ENCODE measurements around the gene HEMGN.

Gene HEMGN

DNA sequence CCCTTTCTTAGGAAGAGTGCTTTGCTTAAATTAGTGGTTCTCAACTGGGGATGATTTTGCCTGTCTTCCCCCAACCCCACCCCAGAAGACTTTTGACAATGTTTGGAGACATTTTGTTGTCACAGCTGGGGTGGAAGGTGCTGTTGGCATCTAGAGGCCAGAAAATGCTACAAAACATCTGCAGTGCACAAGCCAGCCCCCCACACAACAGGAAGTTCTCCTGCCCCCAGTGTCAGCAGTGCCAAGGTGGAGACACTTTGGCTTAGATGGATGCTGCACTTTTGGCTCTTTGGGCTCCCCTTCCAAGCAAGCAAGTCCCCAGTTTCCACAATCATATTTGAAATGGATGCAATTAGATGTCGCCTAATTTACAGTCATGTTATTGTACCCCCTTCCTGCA, 2.7 kb downstream of the HEMGN start:
- H3F3A ChIP-seq (ENCODE audit: insufficient read depth, low read length) = peaks cover 38% of the 10 kb centered on the region
- no peak for TF ChIP-seq EZH2 (optimal IDR thresholded peaks at IDR 0.05; ENCODE audit: low read depth, low read length)
- TF ChIP-seq, protein P1, sequence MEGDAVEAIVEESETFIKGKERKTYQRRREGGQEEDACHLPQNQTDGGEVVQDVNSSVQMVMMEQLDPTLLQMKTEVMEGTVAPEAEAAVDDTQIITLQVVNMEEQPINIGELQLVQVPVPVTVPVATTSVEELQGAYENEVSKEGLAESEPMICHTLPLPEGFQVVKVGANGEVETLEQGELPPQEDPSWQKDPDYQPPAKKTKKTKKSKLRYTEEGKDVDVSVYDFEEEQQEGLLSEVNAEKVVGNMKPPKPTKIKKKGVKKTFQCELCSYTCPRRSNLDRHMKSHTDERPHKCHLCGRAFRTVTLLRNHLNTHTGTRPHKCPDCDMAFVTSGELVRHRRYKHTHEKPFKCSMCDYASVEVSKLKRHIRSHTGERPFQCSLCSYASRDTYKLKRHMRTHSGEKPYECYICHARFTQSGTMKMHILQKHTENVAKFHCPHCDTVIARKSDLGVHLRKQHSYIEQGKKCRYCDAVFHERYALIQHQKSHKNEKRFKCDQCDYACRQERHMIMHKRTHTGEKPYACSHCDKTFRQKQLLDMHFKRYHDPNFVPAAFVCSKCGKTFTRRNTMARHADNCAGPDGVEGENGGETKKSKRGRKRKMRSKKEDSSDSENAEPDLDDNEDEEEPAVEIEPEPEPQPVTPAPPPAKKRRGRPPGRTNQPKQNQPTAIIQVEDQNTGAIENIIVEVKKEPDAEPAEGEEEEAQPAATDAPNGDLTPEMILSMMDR (IDR thresholded peaks at IDR 0.05; ENCODE audit: low read length) = no peak
- TF ChIP-seq EZH2phosphoT487 (IDR thresholded peaks at IDR 0.05; ENCODE audit: low read length) = no peak
- H3K9me3 ChIP-seq (replicated peaks; ENCODE audit: insufficient read depth, low read length) = no peaks in the 10 kb centered on the region
- no peaks in the 10 kb centered on the region for H3K27me3 ChIP-seq (replicated peaks; ENCODE audit: insufficient read depth, low read length)
- peaks cover 23% of the 10 kb centered on the region for H3K79me2 ChIP-seq (ENCODE audit: low read length)
- H3K9me2 ChIP-seq (replicated peaks; ENCODE audit: insufficient read depth, low read length) = no peaks in the 10 kb centered on the region
- no peaks in the 10 kb centered on the region for H3K36me3 ChIP-seq (replicated peaks; ENCODE audit: insufficient read depth, low read length)
- no peak for DNase-seq
- no peak overlapping the region for H2AFZ ChIP-seq (ENCODE audit: low read length)
- H3K9ac ChIP-seq (ENCODE audit: low read length) = no peak overlapping the region
- H4K20me1 ChIP-seq (ENCODE audit: insufficient read depth, low read length) = no peaks in the 10 kb centered on the region
- no peak overlapping the region for H3K27ac ChIP-seq (ENCODE audit: low read length)
- no peak overlapping the region for H3K4me2 ChIP-seq (ENCODE audit: low read depth, low read length)
- peaks cover 72% of the 10 kb centered on the region for H3K4me1 ChIP-seq (ENCODE audit: low read length)
- H3K4me3 ChIP-seq (ENCODE audit: low read length) = no peak overlapping the region

DNA sequence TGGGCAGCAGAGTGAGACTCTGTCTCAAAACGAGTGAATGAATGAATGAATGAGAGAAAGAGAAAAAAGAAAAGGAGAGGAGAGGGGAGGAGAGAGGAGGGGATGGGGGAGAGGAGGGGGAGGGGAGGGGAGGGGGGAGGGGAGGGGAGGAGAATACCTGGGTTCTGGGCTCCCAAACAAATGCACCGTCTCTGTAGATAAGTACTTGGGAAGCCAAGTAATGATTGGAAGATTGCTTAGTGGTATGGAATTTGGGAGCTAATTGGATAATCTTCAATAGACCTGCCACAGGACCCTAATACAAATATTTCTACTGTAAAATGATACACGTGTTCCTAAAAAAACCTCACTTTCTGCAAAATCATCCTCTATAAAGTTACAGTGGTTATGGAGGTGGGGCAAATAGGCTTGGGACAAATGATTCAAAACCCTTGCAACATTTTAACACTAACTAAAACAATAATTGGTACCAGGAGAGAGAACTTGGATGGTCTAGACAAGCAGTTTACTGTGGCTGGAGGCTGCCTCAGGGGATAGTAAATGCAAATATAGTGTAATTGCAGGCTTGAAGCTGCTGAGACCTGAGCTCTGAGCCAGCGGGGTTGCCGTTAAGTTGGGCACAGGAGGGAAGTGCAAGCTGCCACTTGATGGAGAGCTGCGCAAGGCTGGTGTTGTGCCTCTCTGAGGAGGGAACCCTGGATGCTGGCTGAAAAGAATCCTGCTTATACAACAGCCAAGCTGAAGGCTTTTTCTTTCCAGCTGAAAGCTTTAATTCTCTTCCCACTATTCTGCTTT, 3.5 kb downstream of the HEMGN start:
- Histone ChIP-seq H3K27ac (ENCODE audit: low read length) (no peak overlapping the region), H3K4me3 (ENCODE audit: low read length) (no peak overlapping the region)

DNA sequence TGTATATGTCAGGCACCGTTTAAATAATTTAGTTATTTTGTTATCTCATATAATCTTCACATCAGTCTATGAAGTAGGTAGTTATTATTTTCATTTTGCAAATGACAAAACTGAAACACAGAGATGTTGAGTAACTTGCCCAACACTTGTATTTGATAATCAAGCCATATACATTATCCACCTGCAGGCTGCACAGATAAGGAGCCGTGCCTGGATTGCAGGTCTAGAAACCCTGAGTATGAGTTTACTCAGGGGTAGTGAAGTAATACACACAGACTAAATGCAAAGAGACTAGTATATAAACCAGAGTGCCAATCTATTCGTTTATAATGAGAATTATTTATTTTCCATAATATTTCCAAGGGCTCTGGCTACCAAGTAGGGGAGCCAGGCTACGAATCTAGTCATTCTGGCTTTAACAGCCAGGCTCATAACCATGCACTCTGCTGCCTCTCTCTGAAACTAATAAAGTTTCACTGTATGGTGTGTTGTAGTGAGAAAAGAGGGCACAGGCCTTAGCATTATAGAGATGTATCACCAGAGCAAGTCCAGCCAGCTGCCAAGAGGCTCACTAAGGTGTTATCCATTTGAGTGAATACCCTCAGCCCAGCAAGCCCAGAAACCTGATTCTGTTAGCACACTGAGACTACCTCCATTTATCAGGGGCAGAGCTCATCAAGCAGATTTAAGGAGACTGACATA, 4.5 kb downstream of the HEMGN start:
- H3F3A ChIP-seq (ENCODE audit: insufficient read depth, low read length) = peaks cover 29% of the 10 kb centered on the region
- peak; percentile 44 for DNase-seq
- H3K4me3 ChIP-seq (ENCODE audit: low read length) = no peak overlapping the region
- H3K27ac ChIP-seq (ENCODE audit: low read length) = peak overlapping the region; percentile 12; the same call in 1 of the 2 replicates
- peak overlapping the region; percentile 18; the same call in 1 of the 2 replicates for H3K4me2 ChIP-seq (ENCODE audit: low read depth, low read length)
- H3K9ac ChIP-seq (ENCODE audit: low read length) = no peak overlapping the region
- peaks cover 58% of the 10 kb centered on the region for H3K4me1 ChIP-seq (ENCODE audit: low read length)
- no peaks in the 10 kb centered on the region for H3K9me3 ChIP-seq (replicated peaks; ENCODE audit: insufficient read depth, low read length)
- no peaks in the 10 kb centered on the region for H3K9me2 ChIP-seq (replicated peaks; ENCODE audit: insufficient read depth, low read length)
- peaks cover 39% of the 10 kb centered on the region for H3K79me2 ChIP-seq (ENCODE audit: low read length)
- H3K27me3 ChIP-seq (replicated peaks; ENCODE audit: insufficient read depth, low read length) = no peaks in the 10 kb centered on the region
- no peaks in the 10 kb centered on the region for H3K36me3 ChIP-seq (replicated peaks; ENCODE audit: insufficient read depth, low read length)
- no peak for TF ChIP-seq EZH2phosphoT487 (IDR thresholded peaks at IDR 0.05; ENCODE audit: low read length)
- TF ChIP-seq, protein P1 (IDR thresholded peaks at IDR 0.05; ENCODE audit: low read length) = no peak
- TF ChIP-seq EZH2 (optimal IDR thresholded peaks at IDR 0.05; ENCODE audit: low read depth, low read length) = no peak
- H2AFZ ChIP-seq (ENCODE audit: low read length) = no peak overlapping the region
- H4K20me1 ChIP-seq (ENCODE audit: insufficient read depth, low read length) = no peaks in the 10 kb centered on the region

More for the DNA sequence above, 3.5 kb downstream of the HEMGN start:
- Histone ChIP-seq H3K4me2 (ENCODE audit: low read depth, low read length) (no peak overlapping the region), H3K9me3 (replicated peaks; ENCODE audit: insufficient read depth, low read length) (no peaks in the 10 kb centered on the region), H3K36me3 (replicated peaks; ENCODE audit: insufficient read depth, low read length) (no peaks in the 10 kb centered on the region), H3K27me3 (replicated peaks; ENCODE audit: insufficient read depth, low read length) (no peaks in the 10 kb centered on the region), H3K9me2 (replicated peaks; ENCODE audit: insufficient read depth, low read length) (no peaks in the 10 kb centered on the region), H3K79me2 (ENCODE audit: low read length) (peaks cover 30% of the 10 kb centered on the region), H3K9ac (ENCODE audit: low read length) (no peak overlapping the region), H3K4me1 (ENCODE audit: low read length) (peaks cover 68% of the 10 kb centered on the region), H4K20me1 (ENCODE audit: insufficient read depth, low read length) (no peaks in the 10 kb centered on the region), H2AFZ (ENCODE audit: low read length) (no peak overlapping the region), H3F3A (ENCODE audit: insufficient read depth, low read length) (peaks cover 38% of the 10 kb centered on the region)
- no peak for TF ChIP-seq EZH2 (optimal IDR thresholded peaks at IDR 0.05; ENCODE audit: low read depth, low read length)
- no peak for TF ChIP-seq EZH2phosphoT487 (IDR thresholded peaks at IDR 0.05; ENCODE audit: low read length)
- TF ChIP-seq, protein P1 (IDR thresholded peaks at IDR 0.05; ENCODE audit: low read length) = no peak
- DNase-seq = no peak
